Measurements from ENCODE around the gene TNFRSF1A. TPM values are rescaled to one million over a fixed set of nuclear protein-coding genes. Genes with fewer than 3 reads are reported as not detected.

TNFRSF1A gene
- total and polyA plus RNA-seq, 9 of the 15 experiments (the other 6 are each of a cell fraction or from before 2014, with no cell fraction given): 0.76 to 43.5 (median 30.0) TPM

DNA sequence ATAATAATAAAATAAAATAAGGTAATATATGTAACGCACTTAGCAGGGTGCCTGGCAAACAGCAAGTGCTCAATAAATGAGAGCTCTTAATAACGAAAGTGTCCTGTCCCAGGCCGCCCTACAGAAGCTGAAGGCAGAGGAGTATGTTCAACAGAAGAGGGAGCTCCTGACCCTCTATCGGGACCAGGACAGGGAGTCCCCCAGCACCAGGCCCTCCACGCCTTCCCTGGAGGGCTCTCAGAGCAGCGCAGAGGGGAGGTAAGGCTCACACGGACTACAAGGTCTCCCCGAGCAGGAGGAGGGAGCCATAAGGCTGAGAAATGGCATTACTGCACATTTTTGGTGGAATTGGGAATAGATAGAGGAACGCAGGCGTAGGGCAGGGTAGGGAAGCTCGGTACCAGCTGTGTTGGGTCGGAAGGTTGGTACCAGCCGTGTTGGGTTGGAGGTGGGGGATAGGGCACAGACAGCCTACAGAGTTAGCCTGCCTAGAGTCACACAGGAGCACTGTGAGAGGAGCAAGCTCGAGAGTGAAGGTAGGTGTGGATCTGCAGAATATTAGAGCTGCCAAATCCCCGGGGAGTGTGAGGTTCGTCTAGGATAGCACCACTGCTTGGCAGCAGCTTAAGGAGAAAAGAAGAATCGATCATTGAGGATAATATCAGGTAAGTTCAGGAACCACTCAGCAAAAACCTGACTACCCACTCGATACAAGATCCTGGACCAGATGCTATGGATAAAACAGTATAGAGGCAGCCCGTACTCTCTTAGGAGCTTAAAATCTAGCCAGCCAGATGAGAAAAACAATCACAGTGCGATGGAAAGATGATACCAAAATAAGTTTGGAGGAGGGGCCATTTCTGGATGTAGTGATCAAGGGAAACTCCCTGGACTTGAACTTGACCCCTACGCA lies 15.3 kb downstream of the TNFRSF1A start (continued):
- TF ChIP-seq TFAP4 (CRISPR knock-in tag; IDR thresholded peaks at IDR 0.05; ENCODE audit: borderline replicate concordance) (0 out of 2 replicates have a peak, but pooled peaks have one; percentile 13), FOXP1 (CRISPR knock-in tag; IDR thresholded peaks at IDR 0.05) (no peak), NKRF (IDR thresholded peaks at IDR 0.05; ENCODE audit: borderline replicate concordance) (no peak), SMC3 (conservative IDR thresholded peaks at IDR 0.05; ENCODE audit: insufficient read depth, low read depth, low read length) (peak; percentile 56), GATA2 (CRISPR knock-in tag; IDR thresholded peaks at IDR 0.05) (no peak), MTA1 (IDR thresholded peaks at IDR 0.05; ENCODE audit: borderline replicate concordance) (no peak), KAT7 (CRISPR knock-in tag; IDR thresholded peaks at IDR 0.05; ENCODE audit: borderline replicate concordance) (no peak), RAD21 (CRISPR knock-in tag; conservative IDR thresholded peaks at IDR 0.05 in 1 of 2, IDR thresholded peaks at IDR 0.05 in 1 of 2) (peak; percentile 27 to 73; a peak in 3 of 4 replicates), CREM (IDR thresholded peaks at IDR 0.05; ENCODE audit: low read depth) (0 out of 2 replicates have a peak, but pooled peaks have one; percentile 10), ZNF764 (CRISPR knock-in tag; IDR thresholded peaks at IDR 0.05; ENCODE audit: low read depth) (no peak), POLR2B (IDR thresholded peaks at IDR 0.05; ENCODE audit: low read depth, partially characterized antibody) (peak; percentile 46), RFX5 (IDR thresholded peaks at IDR 0.05; ENCODE audit: low read depth, low read length) (no peak)
- TF ChIP-seq, protein P1, sequence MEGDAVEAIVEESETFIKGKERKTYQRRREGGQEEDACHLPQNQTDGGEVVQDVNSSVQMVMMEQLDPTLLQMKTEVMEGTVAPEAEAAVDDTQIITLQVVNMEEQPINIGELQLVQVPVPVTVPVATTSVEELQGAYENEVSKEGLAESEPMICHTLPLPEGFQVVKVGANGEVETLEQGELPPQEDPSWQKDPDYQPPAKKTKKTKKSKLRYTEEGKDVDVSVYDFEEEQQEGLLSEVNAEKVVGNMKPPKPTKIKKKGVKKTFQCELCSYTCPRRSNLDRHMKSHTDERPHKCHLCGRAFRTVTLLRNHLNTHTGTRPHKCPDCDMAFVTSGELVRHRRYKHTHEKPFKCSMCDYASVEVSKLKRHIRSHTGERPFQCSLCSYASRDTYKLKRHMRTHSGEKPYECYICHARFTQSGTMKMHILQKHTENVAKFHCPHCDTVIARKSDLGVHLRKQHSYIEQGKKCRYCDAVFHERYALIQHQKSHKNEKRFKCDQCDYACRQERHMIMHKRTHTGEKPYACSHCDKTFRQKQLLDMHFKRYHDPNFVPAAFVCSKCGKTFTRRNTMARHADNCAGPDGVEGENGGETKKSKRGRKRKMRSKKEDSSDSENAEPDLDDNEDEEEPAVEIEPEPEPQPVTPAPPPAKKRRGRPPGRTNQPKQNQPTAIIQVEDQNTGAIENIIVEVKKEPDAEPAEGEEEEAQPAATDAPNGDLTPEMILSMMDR (IDR thresholded peaks at IDR 0.05 in 2 of 3, conservative IDR thresholded peaks at IDR 0.05 in 1 of 3; ENCODE audit: insufficient read depth in 2 of 3, low read depth in 1 of 3, low read length in 3 of 3): peak; percentile 46 to 68 (median 56)
- TF ChIP-seq, protein P2, sequence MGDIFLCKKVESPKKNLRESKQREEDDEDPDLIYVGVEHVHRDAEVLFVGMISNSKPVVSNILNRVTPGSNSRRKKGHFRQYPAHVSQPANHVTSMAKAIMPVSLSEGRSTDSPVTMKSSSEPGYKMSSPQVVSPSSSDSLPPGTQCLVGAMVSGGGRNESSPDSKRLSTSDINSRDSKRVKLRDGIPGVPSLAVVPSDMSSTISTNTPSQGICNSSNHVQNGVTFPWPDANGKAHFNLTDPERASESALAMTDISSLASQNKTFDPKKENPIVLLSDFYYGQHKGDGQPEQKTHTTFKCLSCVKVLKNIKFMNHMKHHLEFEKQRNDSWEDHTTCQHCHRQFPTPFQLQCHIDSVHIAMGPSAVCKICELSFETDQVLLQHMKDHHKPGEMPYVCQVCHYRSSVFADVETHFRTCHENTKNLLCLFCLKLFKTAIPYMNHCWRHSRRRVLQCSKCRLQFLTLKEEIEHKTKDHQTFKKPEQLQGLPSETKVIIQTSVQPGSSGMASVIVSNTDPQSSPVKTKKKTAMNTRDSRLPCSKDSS (IDR thresholded peaks at IDR 0.05; ENCODE audit: low read depth, partially characterized antibody): no peak

Data from K562 (cell line).